Measurements from ENCODE around the gene SORCS2. TPM values are rescaled to one million over a fixed set of nuclear protein-coding genes. Genes with fewer than 3 reads are reported as not detected.

Gene SORCS2
- total and polyA plus RNA-seq, 12 donors, result 0.67 to 15.5 (median 1.3) TPM

DNA sequence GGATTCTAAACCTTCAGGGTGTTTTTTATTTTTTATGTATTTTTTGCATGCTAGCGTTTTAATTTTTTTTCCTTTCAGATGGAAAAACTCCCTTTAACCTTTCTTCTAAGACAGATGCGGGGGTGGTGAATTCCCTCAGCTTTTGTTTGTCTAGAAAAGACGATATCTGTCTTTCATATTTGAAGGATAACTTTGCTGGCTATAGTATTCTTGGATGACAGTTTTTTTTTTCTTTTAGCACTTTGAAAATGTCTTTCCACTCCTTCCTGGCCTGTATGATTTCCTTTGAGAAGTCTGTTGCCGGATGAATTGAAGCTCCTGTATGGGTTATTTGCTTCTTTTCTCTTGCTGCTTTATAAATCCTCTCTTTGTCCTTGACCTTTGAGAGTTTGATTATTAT is 215.8 kb downstream of the SORCS2 start:
- intact Hi-C loops (cut with DNase I), result no loop called here
- WGBS, 4 donors, result 84 to 87% (median 85%) methylated on average over 4 of the region's 4 CpGs
- Histone ChIP-seq H3K9me3 (replicated peaks in 1 of 3) (peaks cover 0 to 4% (median 0%) of the 10 kb centered on the region in 3 donors), H3K36me3 (replicated peaks in 1 of 2) (no peaks in the 10 kb centered on the region), H3K27ac (no peak overlapping the region), H3K4me3 (no peak overlapping the region), H3K27me3 (no peaks in the 10 kb centered on the region), H3K4me1 (replicated peaks in 1 of 2) (no peaks in the 10 kb centered on the region)
- no peak for TF ChIP-seq POLR2A (IDR thresholded peaks at IDR 0.05)
- TF ChIP-seq, protein P1, sequence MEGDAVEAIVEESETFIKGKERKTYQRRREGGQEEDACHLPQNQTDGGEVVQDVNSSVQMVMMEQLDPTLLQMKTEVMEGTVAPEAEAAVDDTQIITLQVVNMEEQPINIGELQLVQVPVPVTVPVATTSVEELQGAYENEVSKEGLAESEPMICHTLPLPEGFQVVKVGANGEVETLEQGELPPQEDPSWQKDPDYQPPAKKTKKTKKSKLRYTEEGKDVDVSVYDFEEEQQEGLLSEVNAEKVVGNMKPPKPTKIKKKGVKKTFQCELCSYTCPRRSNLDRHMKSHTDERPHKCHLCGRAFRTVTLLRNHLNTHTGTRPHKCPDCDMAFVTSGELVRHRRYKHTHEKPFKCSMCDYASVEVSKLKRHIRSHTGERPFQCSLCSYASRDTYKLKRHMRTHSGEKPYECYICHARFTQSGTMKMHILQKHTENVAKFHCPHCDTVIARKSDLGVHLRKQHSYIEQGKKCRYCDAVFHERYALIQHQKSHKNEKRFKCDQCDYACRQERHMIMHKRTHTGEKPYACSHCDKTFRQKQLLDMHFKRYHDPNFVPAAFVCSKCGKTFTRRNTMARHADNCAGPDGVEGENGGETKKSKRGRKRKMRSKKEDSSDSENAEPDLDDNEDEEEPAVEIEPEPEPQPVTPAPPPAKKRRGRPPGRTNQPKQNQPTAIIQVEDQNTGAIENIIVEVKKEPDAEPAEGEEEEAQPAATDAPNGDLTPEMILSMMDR (IDR thresholded peaks at IDR 0.05), result no peak
- peak in 1 of 7 donors; percentile 0 for DNase-seq

DNA sequence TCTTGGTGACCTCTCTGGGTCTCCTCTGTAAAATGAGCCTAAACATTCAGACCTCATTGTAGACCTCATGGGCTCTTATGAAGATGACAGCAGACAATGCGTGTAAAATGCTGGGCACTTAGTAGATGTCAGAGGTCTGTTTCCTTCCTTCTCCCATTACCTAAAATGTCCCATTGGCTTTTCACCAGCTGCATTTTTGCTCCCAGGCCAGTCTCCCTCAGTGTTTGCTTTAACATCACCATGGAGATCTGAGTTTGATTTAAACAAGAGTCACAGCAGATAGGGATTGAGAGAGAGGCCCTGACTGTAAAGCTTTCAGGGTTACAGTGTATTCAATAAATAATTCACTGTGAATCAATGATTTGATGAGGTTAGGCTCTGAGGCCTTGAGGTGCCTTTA is 218.1 kb downstream of the SORCS2 start:
- TF ChIP-seq, protein P1 (IDR thresholded peaks at IDR 0.05), result no peak
- TF ChIP-seq POLR2A (IDR thresholded peaks at IDR 0.05), result no peak
- intact Hi-C loops (cut with DNase I), result no loop called here
- Histone ChIP-seq H3K36me3 (replicated peaks in 1 of 2) (no peaks in the 10 kb centered on the region), H3K4me1 (replicated peaks in 1 of 2) (no peaks in the 10 kb centered on the region), H3K27ac (no peak overlapping the region), H3K4me3 (no peak overlapping the region), H3K27me3 (no peaks in the 10 kb centered on the region), H3K9me3 (replicated peaks in 1 of 3) (peaks cover 0 to 4% (median 0%) of the 10 kb centered on the region in 3 donors)
- whole genome bisulfite sequencing, 4 donors, result 59 to 64% (median 60%) methylated on average over 1 of the region's 1 CpG
- DNase-seq, result peak in 1 of 7 donors; percentile 3

DNA sequence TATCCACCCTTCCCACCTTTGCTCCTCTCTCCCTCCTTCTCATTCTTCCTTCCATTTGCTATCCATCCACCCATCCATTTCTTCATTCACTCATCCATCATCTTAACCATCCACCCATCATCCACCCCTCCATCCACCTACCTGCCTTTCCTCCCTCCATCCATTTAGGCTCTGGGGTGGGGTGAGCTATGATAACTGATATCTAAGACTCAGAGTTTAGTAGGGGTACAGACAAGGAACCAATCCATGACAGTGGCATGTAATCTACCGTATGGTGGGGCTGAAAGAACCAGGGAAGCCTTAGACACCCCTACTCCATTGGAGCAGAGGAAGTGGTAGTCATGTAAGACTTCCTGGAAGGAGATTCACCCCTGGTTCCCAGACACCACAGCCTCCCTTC is 219.2 kb downstream of the SORCS2 start:
- H3K36me3 ChIP-seq (replicated peaks in 1 of 2), result no peaks in the 10 kb centered on the region
- H3K27ac ChIP-seq, result no peak overlapping the region
- no peak overlapping the region for H3K4me3 ChIP-seq
- H3K27me3 ChIP-seq, result no peaks in the 10 kb centered on the region
- WGBS, 4 donors, result 56 to 92% (median 80%) methylated on average over 1 of the region's 1 CpG
- H3K9me3 ChIP-seq (replicated peaks in 1 of 3), result peaks cover 0 to 4% (median 0%) of the 10 kb centered on the region in 3 donors
- DNase-seq, result no peak
- no peaks in the 10 kb centered on the region for H3K4me1 ChIP-seq (replicated peaks in 1 of 2)
- TF ChIP-seq POLR2A (IDR thresholded peaks at IDR 0.05), result no peak
- TF ChIP-seq, protein P1 (IDR thresholded peaks at IDR 0.05), result no peak
- intact Hi-C loops (cut with DNase I), result no loop called here

DNA sequence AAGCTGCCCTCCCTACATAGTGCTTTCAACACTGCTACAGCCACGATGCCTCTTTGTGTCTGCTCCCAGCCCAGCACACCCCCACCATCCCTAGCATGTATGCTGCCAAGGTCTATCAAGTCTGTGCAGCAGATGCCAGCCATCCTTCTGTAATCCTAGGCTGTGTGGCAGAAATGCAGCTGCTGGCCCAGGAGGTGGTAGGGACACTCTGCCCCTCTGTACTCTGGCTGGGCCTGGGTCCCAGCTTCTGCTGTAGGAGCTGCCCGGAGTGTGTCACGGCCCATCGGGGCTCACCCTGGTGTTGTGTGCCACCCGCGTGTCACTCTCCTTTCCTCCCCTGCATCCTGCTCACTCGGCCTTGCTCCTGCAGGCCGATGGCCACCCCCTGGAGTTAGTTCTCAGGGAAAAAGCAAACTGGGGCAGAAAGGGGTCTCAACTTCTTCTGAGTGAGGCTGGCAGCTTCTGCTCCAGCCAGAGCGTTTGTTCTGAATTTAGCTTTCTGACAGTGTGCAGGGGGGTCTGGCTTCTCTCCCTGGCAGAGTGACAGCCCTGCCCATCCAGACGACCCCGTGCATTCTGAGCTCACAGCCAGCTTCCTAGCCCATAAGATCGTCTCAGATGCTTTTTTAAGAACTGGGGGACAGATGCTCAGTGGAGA is 219.7 kb downstream of the SORCS2 start:
- Histone ChIP-seq H3K4me1 (replicated peaks in 1 of 2) (no peaks in the 10 kb centered on the region), H3K4me3 (no peak overlapping the region), H3K27me3 (no peaks in the 10 kb centered on the region), H3K27ac (no peak overlapping the region), H3K36me3 (replicated peaks in 1 of 2) (no peaks in the 10 kb centered on the region), H3K9me3 (replicated peaks in 1 of 3) (peaks cover 0 to 4% (median 0%) of the 10 kb centered on the region in 3 donors)
- 55 to 76% (median 59%) methylated on average over 8 to 12 of the region's 12 CpGs for WGBS, 4 donors
- TF ChIP-seq, protein P1 (IDR thresholded peaks at IDR 0.05), result no peak
- TF ChIP-seq POLR2A (IDR thresholded peaks at IDR 0.05), result no peak
- intact Hi-C loops (cut with DNase I), result no loop called here
- DNase-seq, result peak in 1 of 7 donors; percentile 2
